HG03439 (cell line): ENCODE data around the gene ZNF469.

Experiments used
- ATAC-seq: cut with Tn5 transposase; IDR thresholded peaks from one replicate; pipeline ENCODE4 v1.9.1; 2021; ENCODE audit warnings: mild to moderate bottlenecking, moderate library complexity; ENCODE audit not compliant: unreplicated experiment

Gene ZNF469

GRCh38 chr16:88390735-88391134 lies 8.0 kb downstream of the ZNF469 start:
- ATAC-seq, result no peak

GRCh38 chr16:88391144-88391850 lies 8.5 kb downstream of the ZNF469 start:
- ATAC-seq, result no peak

- ATAC-seq, result no peak
Measured at GRCh38 chr16:88392111-88392510, 9.4 kb downstream of the ZNF469 start.

- no peak for ATAC-seq
Measured at GRCh38 chr16:88392616-88393015, 9.9 kb downstream of the ZNF469 start.

- ATAC-seq, result no peak
Measured at GRCh38 chr16:88393034-88393433, 10.3 kb downstream of the ZNF469 start.

GRCh38 chr16:88393571-88393970 lies 10.8 kb downstream of the ZNF469 start:
- ATAC-seq, result no peak

GRCh38 chr16:88394426-88394825 lies 11.7 kb downstream of the ZNF469 start:
- ATAC-seq, result no peak

GRCh38 chr16:88395669-88396584 lies 13.2 kb downstream of the ZNF469 start:
- no peak for ATAC-seq

- no peak for ATAC-seq
Measured at GRCh38 chr16:88398170-88398873, 15.6 kb downstream of the ZNF469 start.

- ATAC-seq, result no peak
Measured at GRCh38 chr16:88398874-88399178, 16.1 kb downstream of the ZNF469 start.

- ATAC-seq, result no peak
Measured at GRCh38 chr16:88400186-88400585, 17.4 kb downstream of the ZNF469 start.

GRCh38 chr16:88401604-88402246 lies 19.0 kb downstream of the ZNF469 start:
- ATAC-seq, result no peak

GRCh38 chr16:88402551-88403240 lies 19.9 kb downstream of the ZNF469 start:
- ATAC-seq, result no peak

GRCh38 chr16:88403794-88404581 lies 21.2 kb downstream of the ZNF469 start:
- ATAC-seq, result no peak

- ATAC-seq, result no peak
Measured at GRCh38 chr16:88404769-88405168, 22.0 kb downstream of the ZNF469 start.

GRCh38 chr16:88405216-88406060 lies 22.7 kb downstream of the ZNF469 start:
- ATAC-seq, result no peak

GRCh38 chr16:88406096-88407041 lies 23.6 kb downstream of the ZNF469 start:
- no peak for ATAC-seq

- ATAC-seq, result no peak
Measured at GRCh38 chr16:88407042-88407420, 24.3 kb downstream of the ZNF469 start.
